Type B pancreatic cell (in vitro differentiated cells): ENCODE data around the gene PSMC3. TPM values are rescaled to one million over a fixed set of nuclear protein-coding genes. Genes with fewer than 3 reads are reported as not detected.
A peak's percentile ranks its signal among the peaks of the same experiment; 100 is the strongest.

Experiments used
- DNase-seq: peaks from one replicate; pipeline ENCODE4 v3.0.0; 2021; ENCODE audit warnings: mixed read lengths; ENCODE audit not compliant: unreplicated experiment; ENCODE audit errors: extremely low spot score
- H3K27ac Mint-ChIP-seq: 2 replicates; pipeline ENCODE4 v1.8.0; 2021; ENCODE audit warnings: mild to moderate bottlenecking, mixed read lengths
- H3K27me3 Mint-ChIP-seq: 2 replicates; pipeline ENCODE4 v1.8.0; 2021; ENCODE audit warnings: mixed read lengths
- H3K36me3 Mint-ChIP-seq: 2 replicates; pipeline ENCODE4 v1.8.0; 2021; ENCODE audit warnings: mixed read lengths
- H3K4me1 Mint-ChIP-seq: one replicate; pipeline ENCODE4 v1.8.0; 2021; ENCODE audit warnings: mixed read lengths; ENCODE audit not compliant: unreplicated experiment
- H3K4me3 Mint-ChIP-seq: 2 replicates; pipeline ENCODE4 v1.8.0; 2021; ENCODE audit warnings: mild to moderate bottlenecking, mixed read lengths
- H3K9me3 Mint-ChIP-seq: 2 replicates; pipeline ENCODE4 v1.8.0; 2021; ENCODE audit warnings: mixed read lengths
- total RNA-seq: library from RNA; stranded (reverse); gene quantifications from 2 replicates; pipeline ENCODE4 v1.2.1, GENCODE V29; 2021; ENCODE audit warnings: low replicate concordance
- TF ChIP-seq, protein P1 (sequence below): fragments of 200-600 bp; sonication (generic); conservative IDR thresholded peaks from 2 replicates; pipeline ENCODE4 v1.5.0; 2021; ENCODE audit warnings: antibody characterized with exemption, mild to moderate bottlenecking

The PSMC3 gene
- total RNA-seq, 1 donor from 2014 or later = 141 TPM

DNA sequence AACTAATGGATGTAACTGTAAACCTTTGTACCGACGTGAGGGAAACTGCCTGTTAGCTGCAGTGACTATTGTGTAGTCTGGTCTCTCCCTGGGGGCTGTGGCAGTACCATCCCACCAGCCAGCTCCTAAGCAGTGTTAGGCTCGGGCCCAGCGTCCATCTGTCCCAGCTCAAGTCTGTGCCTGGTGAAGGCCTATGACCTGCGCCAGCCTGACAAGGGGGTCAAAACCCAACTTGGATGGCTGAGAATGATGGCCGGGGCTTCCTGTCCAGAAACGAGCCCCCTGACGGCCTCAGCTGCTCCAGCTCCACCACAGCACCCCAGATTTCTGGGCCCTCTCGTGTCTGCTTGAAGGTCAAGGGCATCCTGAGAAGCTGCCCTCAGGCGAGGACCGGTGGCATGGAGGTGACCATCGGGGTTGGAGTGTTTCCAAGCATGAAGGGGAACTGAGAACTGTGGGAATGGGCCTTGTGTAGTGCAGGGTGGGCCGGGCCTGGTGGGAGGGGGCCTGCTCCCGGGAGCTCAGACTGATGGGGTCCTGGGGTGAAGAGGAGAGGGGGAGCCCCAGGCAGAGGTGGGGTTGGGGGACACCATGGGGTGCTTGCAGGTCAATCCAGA is 33.6 kb downstream of the PSMC3 start:
- Mint-ChIP-seq H3K36me3 (no peaks in the 10 kb centered on the region), H3K27ac (no peak overlapping the region), H3K9me3 (no peaks in the 10 kb centered on the region), H3K4me1 (no peaks in the 10 kb centered on the region), H3K27me3 (no peaks in the 10 kb centered on the region), H3K4me3 (no peak overlapping the region)
- DNase-seq = no peak
- TF ChIP-seq, protein P1, sequence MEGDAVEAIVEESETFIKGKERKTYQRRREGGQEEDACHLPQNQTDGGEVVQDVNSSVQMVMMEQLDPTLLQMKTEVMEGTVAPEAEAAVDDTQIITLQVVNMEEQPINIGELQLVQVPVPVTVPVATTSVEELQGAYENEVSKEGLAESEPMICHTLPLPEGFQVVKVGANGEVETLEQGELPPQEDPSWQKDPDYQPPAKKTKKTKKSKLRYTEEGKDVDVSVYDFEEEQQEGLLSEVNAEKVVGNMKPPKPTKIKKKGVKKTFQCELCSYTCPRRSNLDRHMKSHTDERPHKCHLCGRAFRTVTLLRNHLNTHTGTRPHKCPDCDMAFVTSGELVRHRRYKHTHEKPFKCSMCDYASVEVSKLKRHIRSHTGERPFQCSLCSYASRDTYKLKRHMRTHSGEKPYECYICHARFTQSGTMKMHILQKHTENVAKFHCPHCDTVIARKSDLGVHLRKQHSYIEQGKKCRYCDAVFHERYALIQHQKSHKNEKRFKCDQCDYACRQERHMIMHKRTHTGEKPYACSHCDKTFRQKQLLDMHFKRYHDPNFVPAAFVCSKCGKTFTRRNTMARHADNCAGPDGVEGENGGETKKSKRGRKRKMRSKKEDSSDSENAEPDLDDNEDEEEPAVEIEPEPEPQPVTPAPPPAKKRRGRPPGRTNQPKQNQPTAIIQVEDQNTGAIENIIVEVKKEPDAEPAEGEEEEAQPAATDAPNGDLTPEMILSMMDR = no peak

DNA sequence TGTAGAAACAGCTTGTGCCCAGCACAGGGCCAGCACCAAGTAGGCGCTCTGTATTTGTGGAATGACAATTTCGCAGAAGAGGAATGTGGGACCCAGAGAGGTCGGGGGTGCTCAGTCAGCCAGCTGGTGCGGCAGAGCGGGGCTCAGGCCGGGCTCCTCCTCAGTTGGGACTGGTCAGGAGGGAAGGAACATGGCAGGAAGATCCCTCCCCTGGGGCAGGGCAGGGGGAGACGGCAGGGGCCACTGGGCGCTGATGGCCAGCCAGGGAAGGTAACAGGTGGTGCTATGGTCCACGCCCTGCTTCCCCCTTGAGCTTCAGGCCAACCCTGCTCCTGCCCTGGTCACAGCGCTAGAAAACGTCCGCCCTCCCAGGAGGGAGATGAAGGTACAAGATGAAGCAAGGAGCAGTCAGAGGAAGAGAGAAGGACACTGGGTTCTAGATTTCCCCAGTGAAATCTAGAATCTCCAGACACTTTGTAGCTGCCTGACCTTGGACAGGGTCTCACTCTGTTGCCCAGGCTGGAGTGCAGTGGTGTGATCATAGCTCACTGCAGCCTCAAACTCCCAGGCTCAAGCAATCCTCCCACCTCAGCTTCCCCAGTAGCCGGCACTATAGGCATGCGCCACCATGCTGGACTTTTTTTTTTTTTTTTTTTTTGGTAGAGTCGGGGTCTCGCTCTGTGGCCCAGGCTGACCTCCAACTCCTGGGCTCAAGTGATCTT is 34.4 kb downstream of the PSMC3 start:
- Mint-ChIP-seq H3K27ac (no peak overlapping the region), H3K27me3 (no peaks in the 10 kb centered on the region), H3K9me3 (no peaks in the 10 kb centered on the region), H3K36me3 (no peaks in the 10 kb centered on the region), H3K4me1 (no peaks in the 10 kb centered on the region), H3K4me3 (no peak overlapping the region)
- TF ChIP-seq, protein P1 = no peak
- no peak for DNase-seq

- TF ChIP-seq, protein P1 = no peak
- Mint-ChIP-seq H3K27ac (no peak overlapping the region), H3K9me3 (no peaks in the 10 kb centered on the region), H3K27me3 (no peaks in the 10 kb centered on the region), H3K36me3 (no peaks in the 10 kb centered on the region), H3K4me1 (no peaks in the 10 kb centered on the region), H3K4me3 (no peak overlapping the region)
- DNase-seq = no peak
These were observed 35.1 kb downstream of the PSMC3 start for GRCh38 chr11:47391077-47391583.

GRCh38 chr11:47390422-47390760 is 35.8 kb downstream of the PSMC3 start:
- TF ChIP-seq, protein P1 = no peak
- no peaks in the 10 kb centered on the region for H3K9me3 Mint-ChIP-seq
- no peaks in the 10 kb centered on the region for H3K36me3 Mint-ChIP-seq
- H3K27me3 Mint-ChIP-seq = no peaks in the 10 kb centered on the region
- no peak for DNase-seq
- H3K4me1 Mint-ChIP-seq = no peaks in the 10 kb centered on the region
- H3K27ac Mint-ChIP-seq = no peak overlapping the region
- H3K4me3 Mint-ChIP-seq = no peak overlapping the region

GRCh38 chr11:47389577-47390421 is 36.4 kb downstream of the PSMC3 start:
- no peak for DNase-seq
- Mint-ChIP-seq H3K27me3 (no peaks in the 10 kb centered on the region), H3K27ac (peak overlapping the region; percentile 23), H3K9me3 (no peaks in the 10 kb centered on the region), H3K36me3 (no peaks in the 10 kb centered on the region), H3K4me3 (no peak overlapping the region), H3K4me1 (no peaks in the 10 kb centered on the region)
- TF ChIP-seq, protein P1 = no peak
